Uterus (tissue), 4 donors: ENCODE results near the gene UBE2D2. TPM values are rescaled to one million over a fixed set of nuclear protein-coding genes. Genes with fewer than 3 reads are reported as not detected.
A peak's percentile ranks its signal among the peaks of the same experiment; 100 is the strongest.

Source experiments
- DNase-seq, 2 donors: peaks; one replicate each; pipeline ENCODE4 v3.0.0-alpha.2; 2019 to 2020
- H3K27ac ChIP-seq, 2 donors: fragments of 200-600 bp; sonication (generic); 1 replicate in 1 of 2; 2 replicates in 1 of 2; pipeline ENCODE4 v1.5.1; 2016 to 2018
- H3K27me3 ChIP-seq, 2 donors: fragments of 200-600 bp; sonication (generic); one replicate each; pipeline ENCODE4 v1.5.1; 2018 to 2019; ENCODE audit warnings: control low read depth in 1 of 2
- H3K36me3 ChIP-seq, 2 donors: fragments of 200-600 bp; sonication (generic); one replicate each; pipeline ENCODE4 v1.5.1; 2019; ENCODE audit warnings: control low read depth in 1 of 2
- H3K4me1 ChIP-seq, 2 donors: fragments of 200-600 bp; sonication (generic); one replicate each; pipeline ENCODE4 v1.5.1; 2018 to 2019; ENCODE audit warnings: control low read depth in 1 of 2
- H3K4me3 ChIP-seq, 2 donors: fragments of 200-600 bp; sonication (generic); 1 replicate in 1 of 2; 2 replicates in 1 of 2; pipeline ENCODE4 v1.5.1; 2018 to 2019; ENCODE audit warnings: mild to moderate bottlenecking in 1 of 2
- H3K9me3 ChIP-seq, 2 donors: fragments of 200-600 bp; sonication (generic); one replicate each; pipeline ENCODE4 v1.5.1; 2019; ENCODE audit warnings: control low read depth in 1 of 2
- CTCF ChIP-seq, 4 experiments: fragments of 200-600 bp in 2 of 4; fragments of 450-650 bp in 2 of 4; sonication (generic) in 2 of 4; IDR thresholded peaks; one replicate each; pipeline ENCODE4 v1.5.1; 2016 to 2019; ENCODE audit warnings: antibody characterized with exemption in 4 of 4, mild to moderate bottlenecking in 2 of 4, moderate library complexity in 1 of 4
- POLR2A ChIP-seq, 2 donors: fragments of 450-650 bp; IDR thresholded peaks; one replicate each; pipeline ENCODE4 v1.6.1; 2016; ENCODE audit warnings: antibody characterized with exemption in 2 of 2, mild to moderate bottlenecking in 1 of 2, moderate library complexity in 1 of 2
- intact Hi-C: fragments of 100-400 bp; cut with DNase I; formaldehyde crosslinking; loops from one replicate; pipeline ENCODE4 v1.15.1; 2023; ENCODE audit warnings: low total_unique reads
- total RNA-seq, 4 donors: library from RNA; depleted of rRNA in 3 of 4; stranded (reverse); fragments of >200 nt in 3 of 4; gene quantifications; one replicate each; pipeline versions ENCODE4 v1.1.0 to v1.2.4, GENCODE V29; 2014 to 2023
- donor health status: DM: yes; HTN: yes; CAD: no.

UBE2D2 gene
- total RNA-seq, 4 donors from 2014 or later: 34.1 to 153 (median 76.3) TPM

- Histone ChIP-seq H3K27ac (no peak overlapping the region), H3K4me1 (peaks cover 0 to 8% of the 10 kb centered on the region in 2 donors), H3K27me3 (no peaks in the 10 kb centered on the region), H3K4me3 (no peak overlapping the region), H3K36me3 (no peaks in the 10 kb centered on the region), H3K9me3 (no peaks in the 10 kb centered on the region)
- intact Hi-C loops: no loop called here
- no peak for DNase-seq
- TF ChIP-seq CTCF (IDR thresholded peaks at IDR 0.05): no peak
- TF ChIP-seq POLR2A (IDR thresholded peaks at IDR 0.05): no peak
Observed at GRCh38 chr5:139569270-139569955, 8.3 kb downstream of the UBE2D2 start.

GRCh38 chr5:139571543-139571942 lies 10.4 kb downstream of the UBE2D2 start:
- Histone ChIP-seq H3K36me3 (no peaks in the 10 kb centered on the region), H3K27me3 (no peaks in the 10 kb centered on the region), H3K27ac (no peak overlapping the region), H3K4me3 (no peak overlapping the region), H3K9me3 (no peaks in the 10 kb centered on the region), H3K4me1 (peaks cover 0 to 3% of the 10 kb centered on the region in 2 donors)
- no peak for DNase-seq
- intact Hi-C loops: no loop called here
- TF ChIP-seq CTCF (IDR thresholded peaks at IDR 0.05) (no peak), POLR2A (IDR thresholded peaks at IDR 0.05) (no peak)

GRCh38 chr5:139571966-139572365 lies 10.8 kb downstream of the UBE2D2 start:
- no peaks in the 10 kb centered on the region for H3K27me3 ChIP-seq
- H3K27ac ChIP-seq: no peak overlapping the region
- H3K9me3 ChIP-seq: no peaks in the 10 kb centered on the region
- no peaks in the 10 kb centered on the region for H3K36me3 ChIP-seq
- peaks cover 0 to 3% of the 10 kb centered on the region in 2 donors for H3K4me1 ChIP-seq
- no peak for DNase-seq
- no peak overlapping the region for H3K4me3 ChIP-seq
- intact Hi-C loops: no loop called here
- TF ChIP-seq POLR2A (IDR thresholded peaks at IDR 0.05): no peak
- TF ChIP-seq CTCF (IDR thresholded peaks at IDR 0.05): no peak

GRCh38 chr5:139574641-139575312 lies 13.6 kb downstream of the UBE2D2 start:
- TF ChIP-seq POLR2A (IDR thresholded peaks at IDR 0.05): no peak
- TF ChIP-seq CTCF (IDR thresholded peaks at IDR 0.05): peak; percentile 32 to 50 (median 36)
- H3K27me3 ChIP-seq: no peaks in the 10 kb centered on the region
- peaks cover 3 to 9% of the 10 kb centered on the region in 2 donors for H3K4me1 ChIP-seq
- intact Hi-C loops: no loop called here
- H3K27ac ChIP-seq: no peak overlapping the region
- H3K36me3 ChIP-seq: no peaks in the 10 kb centered on the region
- H3K4me3 ChIP-seq: no peak overlapping the region
- no peak for DNase-seq
- no peaks in the 10 kb centered on the region for H3K9me3 ChIP-seq

- Histone ChIP-seq H3K27me3 (no peaks in the 10 kb centered on the region), H3K4me3 (no peak overlapping the region), H3K27ac (no peak overlapping the region), H3K9me3 (no peaks in the 10 kb centered on the region), H3K4me1 (peaks cover 3 to 9% of the 10 kb centered on the region in 2 donors), H3K36me3 (no peaks in the 10 kb centered on the region)
- intact Hi-C loops: no loop called here
- no peak for DNase-seq
- TF ChIP-seq POLR2A (IDR thresholded peaks at IDR 0.05) (no peak), CTCF (IDR thresholded peaks at IDR 0.05) (no peak)
Observed at GRCh38 chr5:139575313-139575646, 14.1 kb downstream of the UBE2D2 start.
